Occipital lobe (tissue), 2 donors: ENCODE data around the gene CYP4F8. TPM values are rescaled to one million over a fixed set of nuclear protein-coding genes. Genes with fewer than 3 reads are reported as not detected.

ENCODE experiments used
- DNase-seq: peaks from one replicate; lab custom pipeline; 2025; lab: John Stamatoyannopoulos, UW
- total RNA-seq: library from RNA; depleted of rRNA; stranded (reverse); fragments of >200 nt; gene quantifications from one replicate; pipeline ENCODE4 v1.2.3, GENCODE V29; 2014

CYP4F8 gene
- total RNA-seq, 1 donor from 2014 or later, result not detected

GRCh38 chr19:15615526-15615925, 508 bp downstream of the CYP4F8 start:
- DNase-seq, result no peak

- no peak for DNase-seq
Observed at GRCh38 chr19:15616183-15616582, 1.2 kb downstream of the CYP4F8 start.

- DNase-seq, result no peak
Observed at GRCh38 chr19:15616627-15617270, 1.7 kb downstream of the CYP4F8 start.

- DNase-seq, result no peak
Observed at GRCh38 chr19:15618321-15618720, 3.3 kb downstream of the CYP4F8 start.

- DNase-seq, result no peak
Observed at GRCh38 chr19:15621801-15622200, 6.8 kb downstream of the CYP4F8 start.

GRCh38 chr19:15622991-15623390, 8.0 kb downstream of the CYP4F8 start:
- DNase-seq, result no peak

- DNase-seq, result no peak
Observed at GRCh38 chr19:15623711-15624318, 8.8 kb downstream of the CYP4F8 start.

- no peak for DNase-seq
Observed at GRCh38 chr19:15628236-15629002, 13.4 kb downstream of the CYP4F8 start.

- DNase-seq, result peak; percentile 61
Observed at GRCh38 chr19:15629003-15629880, 14.2 kb downstream of the CYP4F8 start.

- no peak for DNase-seq
Observed at GRCh38 chr19:15631817-15632216, 16.8 kb downstream of the CYP4F8 start.

GRCh38 chr19:15633082-15633835, 18.2 kb downstream of the CYP4F8 start:
- no peak for DNase-seq

- no peak for DNase-seq
Observed at GRCh38 chr19:15634105-15634504, 19.1 kb downstream of the CYP4F8 start.

GRCh38 chr19:15635016-15635805, 20.2 kb downstream of the CYP4F8 start:
- DNase-seq, result no peak

GRCh38 chr19:15636026-15636425, 21.0 kb downstream of the CYP4F8 start:
- DNase-seq, result peak; percentile 70

GRCh38 chr19:15639596-15639995, 24.6 kb downstream of the CYP4F8 start:
- DNase-seq, result no peak

- DNase-seq, result peak; percentile 53
Observed at GRCh38 chr19:15640294-15640903, 25.4 kb downstream of the CYP4F8 start, which contains the start of gene CYP4F3. CYP4F3 (plus strand) TSS chr19:15640897; CDS start chr19:15641416, 519 bp downstream.

- no peak for DNase-seq
Observed at GRCh38 chr19:15640904-15641597, 26.0 kb downstream of the CYP4F8 start.

- no peak for DNase-seq
Observed at GRCh38 chr19:15641901-15642491, 27.0 kb downstream of the CYP4F8 start.
